AG09309 (cell line): ENCODE measurements around the gene ADCY6.

Source experiments
- DNase-seq: peaks from one replicate; pipeline ENCODE4 v3.0.0-alpha.2; 2010; ENCODE audit warnings: low read depth
- H3K4me3 ChIP-seq: 2 replicates; pipeline ENCODE4 v1.5.1; 2011; ENCODE audit warnings: mild to moderate bottlenecking, low read depth, low read length, moderate library complexity; ENCODE audit not compliant: control insufficient read depth
- TF ChIP-seq, protein P1 (sequence below): IDR thresholded peaks from 2 replicates; pipeline ENCODE4 v1.5.1; 2011; ENCODE audit warnings: mild to moderate bottlenecking, low read depth, low read length, inconsistent platforms; ENCODE audit not compliant: insufficient read depth, control insufficient read depth; ENCODE audit errors: missing control alignments

The ADCY6 gene

DNA sequence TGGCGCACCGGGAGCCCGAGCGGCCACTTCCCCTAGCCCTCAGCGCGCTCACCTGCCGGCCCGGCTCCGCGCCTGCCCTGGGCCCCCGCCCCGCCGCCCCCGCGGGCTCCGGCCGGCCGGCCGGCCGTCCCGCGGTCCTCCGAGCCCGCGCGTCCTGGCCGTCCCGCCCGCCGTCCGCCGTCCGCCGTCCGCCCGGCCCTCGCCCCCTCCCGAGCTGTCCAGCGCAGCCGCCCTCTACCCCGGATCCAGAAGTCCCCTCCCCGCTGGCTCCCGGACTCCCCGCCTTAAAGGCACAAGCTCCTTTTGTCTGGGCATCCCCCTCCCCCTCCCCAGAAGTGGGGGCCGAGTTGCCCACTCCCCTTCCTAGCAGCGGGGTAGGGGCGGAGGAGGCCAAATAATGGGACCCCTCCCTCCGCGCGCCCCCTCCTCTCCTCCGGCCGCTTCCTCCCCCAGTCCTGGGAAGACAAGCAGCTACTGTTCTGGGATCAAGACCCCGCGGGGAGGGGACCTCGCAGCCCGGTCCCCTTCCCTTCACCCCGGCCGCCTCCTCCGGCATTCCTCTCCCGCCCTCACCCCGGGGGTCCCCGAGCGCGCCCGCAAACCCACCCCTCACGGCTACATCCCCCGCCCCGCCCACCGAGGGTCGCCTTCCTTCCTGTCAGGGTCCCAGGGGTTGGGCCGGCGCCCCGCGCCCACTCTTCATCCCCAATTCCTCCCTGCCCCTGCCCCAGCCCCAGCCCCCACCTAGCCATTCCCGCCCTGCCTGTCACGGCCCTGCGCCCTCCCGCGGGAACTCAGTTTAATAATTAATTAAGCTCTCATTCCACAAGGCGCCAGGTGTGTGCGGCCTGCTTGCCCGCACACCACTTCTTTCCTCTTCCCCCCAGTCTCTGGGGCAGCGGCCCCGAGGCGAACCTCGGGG, at the start of gene ADCY6:
TSS of gene ADCY6 (minus strand) at position 236 of the 922 bp plus-strand sequence. CDS start 5,655 bp downstream, outside the sequence.
- peak within 1 kb of the TSS; percentile 87 for H3K4me3 ChIP-seq

DNA sequence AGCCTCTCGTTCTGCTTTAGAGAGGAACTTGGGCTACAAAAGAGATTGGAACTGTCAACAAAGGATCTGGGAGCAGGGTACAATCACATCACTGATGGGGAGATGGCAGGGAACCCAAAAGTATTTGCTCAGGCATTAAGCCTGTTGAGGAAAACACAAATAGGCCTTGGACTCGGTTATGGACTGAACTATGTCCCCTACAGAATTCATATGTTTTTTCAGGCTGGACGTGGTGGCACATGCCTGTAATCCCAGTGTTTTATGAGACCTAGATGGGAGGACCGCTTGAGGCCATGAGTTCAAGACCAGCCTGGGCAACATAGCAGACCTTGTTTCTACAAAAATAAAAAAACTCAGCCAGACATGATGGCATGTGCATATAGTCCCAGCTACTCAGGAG, 49.2 kb upstream of the ADCY6 start:
- DNase-seq: no peak
- no peak overlapping the region for H3K4me3 ChIP-seq
- TF ChIP-seq, protein P1, sequence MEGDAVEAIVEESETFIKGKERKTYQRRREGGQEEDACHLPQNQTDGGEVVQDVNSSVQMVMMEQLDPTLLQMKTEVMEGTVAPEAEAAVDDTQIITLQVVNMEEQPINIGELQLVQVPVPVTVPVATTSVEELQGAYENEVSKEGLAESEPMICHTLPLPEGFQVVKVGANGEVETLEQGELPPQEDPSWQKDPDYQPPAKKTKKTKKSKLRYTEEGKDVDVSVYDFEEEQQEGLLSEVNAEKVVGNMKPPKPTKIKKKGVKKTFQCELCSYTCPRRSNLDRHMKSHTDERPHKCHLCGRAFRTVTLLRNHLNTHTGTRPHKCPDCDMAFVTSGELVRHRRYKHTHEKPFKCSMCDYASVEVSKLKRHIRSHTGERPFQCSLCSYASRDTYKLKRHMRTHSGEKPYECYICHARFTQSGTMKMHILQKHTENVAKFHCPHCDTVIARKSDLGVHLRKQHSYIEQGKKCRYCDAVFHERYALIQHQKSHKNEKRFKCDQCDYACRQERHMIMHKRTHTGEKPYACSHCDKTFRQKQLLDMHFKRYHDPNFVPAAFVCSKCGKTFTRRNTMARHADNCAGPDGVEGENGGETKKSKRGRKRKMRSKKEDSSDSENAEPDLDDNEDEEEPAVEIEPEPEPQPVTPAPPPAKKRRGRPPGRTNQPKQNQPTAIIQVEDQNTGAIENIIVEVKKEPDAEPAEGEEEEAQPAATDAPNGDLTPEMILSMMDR: no peak

More for the DNA sequence above, at the start of gene ADCY6:
- DNase-seq: no peak
- TF ChIP-seq, protein P1: no peak

DNA sequence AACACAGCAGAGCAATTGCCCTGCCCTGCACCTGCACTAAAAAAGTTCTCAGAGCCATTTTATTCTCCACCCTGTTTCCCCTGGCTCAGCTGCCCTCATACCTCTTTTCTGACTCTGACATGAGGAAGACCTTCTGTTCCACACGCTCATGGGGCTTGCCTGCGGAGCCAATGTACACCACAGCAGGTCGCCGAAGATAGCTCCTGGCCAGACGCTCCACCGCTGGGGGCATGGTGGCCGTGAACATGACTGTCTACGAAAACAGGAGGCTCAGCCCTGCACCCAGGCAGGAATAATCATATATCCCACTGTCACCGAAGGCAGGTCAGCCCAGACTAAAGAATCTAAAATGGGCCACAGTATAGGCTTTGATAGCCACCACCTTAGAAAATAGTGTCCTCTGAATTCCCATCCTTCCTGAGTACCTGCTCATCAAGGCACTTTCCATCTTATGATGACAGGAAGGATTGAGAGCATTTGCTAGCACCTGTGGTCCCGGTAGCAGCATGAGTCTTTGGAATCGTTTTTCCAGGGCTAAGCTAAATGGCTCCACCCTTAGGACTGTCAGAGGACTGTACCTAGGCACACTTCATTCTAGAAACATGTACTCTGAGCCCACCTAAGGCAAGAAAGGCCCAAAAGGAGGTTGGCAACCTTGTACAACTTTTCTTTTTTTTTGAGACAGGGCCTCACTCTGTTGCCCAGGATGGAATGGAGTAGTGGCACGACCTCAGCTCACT, 43.6 kb upstream of the ADCY6 start:
- DNase-seq: no peak
- TF ChIP-seq, protein P1: no peak
- no peak overlapping the region for H3K4me3 ChIP-seq

DNA sequence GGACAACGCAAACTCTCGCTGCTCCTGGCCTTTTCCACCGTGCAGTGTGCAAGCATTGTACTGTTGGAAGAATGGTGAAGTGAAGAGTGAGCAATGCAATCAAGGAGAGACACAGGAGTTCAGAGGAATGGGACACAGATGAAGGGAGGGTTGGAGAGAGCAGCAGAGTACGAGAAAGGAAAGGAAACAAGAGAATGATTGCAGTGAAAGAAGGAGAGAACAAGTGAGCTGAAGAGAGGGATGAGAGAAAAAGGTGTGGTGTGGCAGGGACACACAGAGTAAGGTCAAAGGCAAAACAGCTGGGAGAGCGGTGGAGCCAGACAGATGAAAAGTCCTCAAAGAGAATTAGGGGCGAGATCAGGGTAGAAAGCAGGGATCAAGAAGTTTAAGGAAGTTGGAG, 42.4 kb upstream of the ADCY6 start:
- TF ChIP-seq, protein P1: no peak
- no peak overlapping the region for H3K4me3 ChIP-seq
- DNase-seq: no peak

DNA sequence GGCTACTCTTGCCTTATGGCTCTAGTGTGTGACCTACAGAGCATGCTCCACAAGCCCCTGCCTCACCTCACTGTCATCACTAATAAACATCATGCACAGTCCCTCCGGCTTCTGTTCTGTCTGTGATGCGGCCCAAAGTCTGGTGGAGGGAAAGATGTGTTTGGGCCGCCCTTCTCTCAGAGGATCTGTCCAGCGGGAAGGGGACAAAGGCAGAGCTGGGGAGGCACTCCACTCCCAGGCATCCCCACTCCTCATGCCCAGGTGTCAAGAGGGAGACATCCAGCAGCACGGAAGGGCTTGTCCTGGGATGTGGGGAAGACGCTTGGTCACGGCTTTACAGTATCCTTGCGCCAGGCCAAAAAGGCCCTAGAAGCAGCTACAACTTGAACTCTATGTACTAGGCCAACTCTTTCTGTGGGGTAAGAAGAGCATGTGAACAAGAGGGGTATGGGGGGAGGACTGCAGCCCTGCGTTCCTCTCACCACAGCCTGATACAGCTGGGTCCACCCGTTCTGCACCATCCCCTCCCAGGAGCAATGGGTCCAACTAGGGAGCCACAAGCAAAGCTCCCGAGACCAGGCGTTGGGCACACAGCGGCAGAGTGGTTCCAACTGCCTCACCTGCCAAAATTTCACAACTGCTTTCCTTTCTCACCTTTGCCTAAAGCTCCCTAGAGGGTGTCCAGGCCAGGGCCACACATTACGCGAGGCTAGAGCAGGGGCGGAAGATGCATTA, 40.1 kb upstream of the ADCY6 start:
- TF ChIP-seq, protein P1: no peak
- DNase-seq: no peak
- no peak overlapping the region for H3K4me3 ChIP-seq

DNA sequence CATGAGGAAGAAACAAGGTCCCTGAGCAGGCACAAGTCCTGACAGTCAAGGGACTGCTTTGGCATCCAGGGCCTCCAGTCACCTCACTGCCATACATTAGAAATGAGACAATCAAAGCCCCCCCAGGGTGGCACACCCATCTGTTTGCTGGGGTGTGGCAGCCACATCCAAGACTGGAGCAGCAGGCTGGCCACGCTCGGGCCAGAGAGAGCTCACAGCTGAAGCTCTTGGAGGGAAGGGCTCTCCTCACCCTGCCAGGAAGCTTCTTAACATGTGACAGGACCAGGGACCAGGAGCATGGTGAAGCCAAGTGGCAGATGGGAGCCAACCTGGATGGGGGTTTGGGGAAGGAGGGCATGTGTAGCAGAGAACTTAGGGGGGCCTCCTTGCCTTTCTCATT, 39.4 kb upstream of the ADCY6 start:
- TF ChIP-seq, protein P1: no peak
- DNase-seq: no peak

More for the DNA sequence above, 39.4 kb upstream of the ADCY6 start:
- H3K4me3 ChIP-seq: no peak overlapping the region
